Activated CD4-positive, alpha-beta T cell treated with anti-CD3 and anti-CD28 coated beads for 24 hours (primary cell): Measurements from ENCODE around the gene EPHB6.

ENCODE experiments used
- DNase-seq, 2 donors: peaks; one replicate each; pipeline ENCODE4 v3.0.0-alpha.2; 2020; ENCODE audit warnings: low read depth in 2 of 2

The EPHB6 gene, protein sequence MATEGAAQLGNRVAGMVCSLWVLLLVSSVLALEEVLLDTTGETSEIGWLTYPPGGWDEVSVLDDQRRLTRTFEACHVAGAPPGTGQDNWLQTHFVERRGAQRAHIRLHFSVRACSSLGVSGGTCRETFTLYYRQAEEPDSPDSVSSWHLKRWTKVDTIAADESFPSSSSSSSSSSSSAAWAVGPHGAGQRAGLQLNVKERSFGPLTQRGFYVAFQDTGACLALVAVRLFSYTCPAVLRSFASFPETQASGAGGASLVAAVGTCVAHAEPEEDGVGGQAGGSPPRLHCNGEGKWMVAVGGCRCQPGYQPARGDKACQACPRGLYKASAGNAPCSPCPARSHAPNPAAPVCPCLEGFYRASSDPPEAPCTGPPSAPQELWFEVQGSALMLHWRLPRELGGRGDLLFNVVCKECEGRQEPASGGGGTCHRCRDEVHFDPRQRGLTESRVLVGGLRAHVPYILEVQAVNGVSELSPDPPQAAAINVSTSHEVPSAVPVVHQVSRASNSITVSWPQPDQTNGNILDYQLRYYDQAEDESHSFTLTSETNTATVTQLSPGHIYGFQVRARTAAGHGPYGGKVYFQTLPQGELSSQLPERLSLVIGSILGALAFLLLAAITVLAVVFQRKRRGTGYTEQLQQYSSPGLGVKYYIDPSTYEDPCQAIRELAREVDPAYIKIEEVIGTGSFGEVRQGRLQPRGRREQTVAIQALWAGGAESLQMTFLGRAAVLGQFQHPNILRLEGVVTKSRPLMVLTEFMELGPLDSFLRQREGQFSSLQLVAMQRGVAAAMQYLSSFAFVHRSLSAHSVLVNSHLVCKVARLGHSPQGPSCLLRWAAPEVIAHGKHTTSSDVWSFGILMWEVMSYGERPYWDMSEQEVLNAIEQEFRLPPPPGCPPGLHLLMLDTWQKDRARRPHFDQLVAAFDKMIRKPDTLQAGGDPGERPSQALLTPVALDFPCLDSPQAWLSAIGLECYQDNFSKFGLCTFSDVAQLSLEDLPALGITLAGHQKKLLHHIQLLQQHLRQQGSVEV

DNA sequence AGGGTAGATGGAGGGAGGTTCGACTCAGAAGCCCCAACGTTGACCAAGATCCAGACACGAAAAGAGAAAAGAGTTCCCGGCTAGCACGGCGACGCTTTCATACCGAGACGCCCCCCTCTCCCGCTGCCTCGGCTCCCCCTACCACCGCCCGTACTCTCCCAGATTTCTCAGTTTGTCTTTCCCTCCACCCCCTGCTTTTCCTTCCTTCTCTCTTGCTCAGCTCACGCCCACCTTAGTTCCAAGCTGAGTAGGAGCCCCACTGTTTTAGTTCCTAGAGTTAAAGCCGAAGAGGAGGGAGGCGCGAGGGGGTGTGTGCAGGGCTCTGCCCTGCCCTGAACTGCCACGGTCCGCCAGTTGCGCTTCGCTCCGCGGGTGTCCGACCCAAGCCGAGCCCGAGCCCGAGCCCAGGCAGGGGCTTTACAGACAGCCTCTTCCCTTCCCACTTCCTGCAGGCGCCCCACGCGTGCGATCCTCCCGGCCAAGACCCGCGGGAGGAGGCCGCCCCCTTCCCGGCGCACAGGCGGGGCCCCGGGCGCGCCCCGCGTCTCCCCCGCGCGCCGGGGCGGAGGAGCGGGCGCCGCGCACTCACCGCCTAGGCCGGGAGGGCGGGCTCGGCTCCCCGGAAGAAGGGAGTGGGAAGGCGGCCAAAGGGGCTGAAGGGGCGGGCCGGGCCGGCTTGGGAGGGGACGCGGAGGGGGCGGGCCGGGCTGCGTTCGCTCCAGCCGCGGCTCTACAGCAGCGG, at the start of gene EPHB6:
Gene EPHB6 (plus strand): TSS at position 705 of the 742 bp plus-strand sequence. CDS start 8,152 bp downstream, outside the sequence.
- peak; percentile 47 for DNase-seq

DNA sequence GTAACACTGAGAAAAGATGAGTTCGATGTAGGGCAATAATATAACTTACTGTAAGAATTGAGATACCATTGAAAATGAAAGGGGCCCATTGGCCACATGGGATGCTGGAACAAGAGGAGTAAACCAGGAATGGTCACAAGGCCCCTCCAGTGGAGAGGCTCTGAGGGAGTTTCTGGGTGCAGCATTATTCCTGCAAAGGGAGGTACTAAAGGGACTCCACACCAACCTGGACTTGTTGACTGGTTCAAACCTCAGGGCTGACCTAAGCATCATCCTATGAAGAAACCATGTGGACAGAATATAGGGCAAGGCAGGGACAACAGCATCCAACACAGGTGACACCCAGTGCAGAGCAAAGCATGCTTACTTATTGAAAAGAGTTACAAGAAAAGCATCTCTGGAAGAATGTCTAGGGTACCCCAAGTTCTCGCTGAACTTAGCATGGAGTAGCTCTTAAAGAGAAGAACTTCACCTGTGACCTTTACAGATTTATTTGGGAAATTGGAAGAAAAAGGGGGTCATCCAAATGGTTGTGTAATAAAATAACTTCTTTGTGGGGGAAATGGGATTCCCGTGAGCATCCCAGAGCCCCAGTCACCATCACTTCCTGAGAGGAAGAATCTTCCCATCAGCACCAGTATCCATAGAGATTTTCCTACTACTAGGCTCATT, 49.4 kb upstream of the EPHB6 start:
- no peak for DNase-seq

DNA sequence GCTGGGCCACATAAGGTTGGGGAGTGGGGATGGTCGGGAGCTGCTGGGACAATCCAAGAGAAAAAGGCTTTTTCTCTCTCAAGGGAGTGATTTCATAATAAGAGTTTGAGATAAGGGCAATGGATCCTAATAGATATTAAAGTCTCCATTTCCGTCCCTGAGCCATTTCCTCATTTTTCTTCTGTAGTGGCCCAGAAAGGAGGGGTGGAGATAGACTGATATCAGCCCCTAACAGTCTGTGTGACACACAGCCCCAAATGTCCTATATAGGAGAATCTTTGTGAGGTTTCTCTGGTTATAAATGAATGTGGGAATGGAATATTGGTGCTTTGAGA, 48.9 kb upstream of the EPHB6 start:
- no peak for DNase-seq

DNA sequence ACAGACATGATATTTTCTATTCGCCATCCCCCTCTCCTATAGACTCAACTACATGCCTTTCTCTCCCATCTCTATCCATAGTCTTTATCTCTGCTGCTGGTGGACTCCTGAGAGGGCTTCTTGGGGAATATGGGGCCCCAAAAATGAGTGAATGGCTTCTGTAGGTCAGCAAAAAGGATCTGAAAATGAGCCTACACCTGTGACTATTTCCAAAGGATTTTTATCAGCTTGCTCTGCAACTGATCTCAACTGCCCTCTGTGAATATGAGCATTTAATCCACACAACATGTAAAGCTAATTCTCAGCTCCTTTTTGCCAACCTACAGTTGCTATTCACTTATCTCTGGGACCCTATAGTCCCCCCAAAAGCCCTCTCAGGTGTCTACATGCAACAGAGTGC, 47.9 kb upstream of the EPHB6 start:
- no peak for DNase-seq

DNA sequence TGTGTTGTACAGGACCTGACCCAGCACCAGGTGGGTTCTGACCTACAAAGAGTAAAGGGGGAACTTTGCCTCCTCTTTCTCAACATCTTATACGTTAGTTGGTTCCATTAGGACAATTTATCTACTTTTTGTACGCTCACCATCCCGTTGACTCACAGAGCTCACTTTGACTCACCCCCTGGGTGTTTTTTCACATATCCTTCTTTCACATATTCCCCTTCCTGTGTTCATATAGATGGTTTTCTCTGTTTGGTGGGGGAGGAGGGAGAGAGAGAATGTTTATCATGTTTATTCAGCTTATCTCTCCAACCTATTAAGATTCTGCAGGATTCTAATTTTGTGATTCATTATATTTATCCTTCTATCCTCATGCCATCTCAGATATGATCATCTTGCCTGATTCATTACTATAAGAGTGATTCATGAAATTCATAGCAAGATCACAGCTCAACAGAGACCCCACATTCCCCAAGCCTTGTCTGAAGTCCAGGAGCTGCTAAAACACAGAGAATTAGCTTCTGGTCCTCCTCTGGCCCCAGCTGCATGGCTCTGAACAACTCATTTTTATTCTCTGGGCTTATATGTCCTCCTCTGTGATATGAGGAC, 46.9 kb upstream of the EPHB6 start:
- DNase-seq: no peak

DNA sequence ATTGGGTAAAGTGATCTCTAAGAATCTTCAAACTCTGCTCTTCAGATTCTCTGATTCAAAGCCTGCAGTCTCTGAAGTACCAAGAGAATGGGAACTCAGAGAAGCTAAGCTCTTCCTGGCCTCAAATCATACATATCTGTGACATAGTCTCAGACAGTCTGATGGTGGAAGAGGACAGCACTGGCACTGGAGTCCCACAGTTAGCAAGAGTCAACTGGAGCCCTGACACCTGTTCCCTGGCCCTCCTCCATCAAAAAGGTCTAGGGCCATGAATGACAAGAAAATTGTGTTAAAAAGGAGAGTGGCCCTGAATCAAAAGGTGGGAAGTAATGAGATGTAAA, 46.4 kb upstream of the EPHB6 start:
- DNase-seq: no peak

DNA sequence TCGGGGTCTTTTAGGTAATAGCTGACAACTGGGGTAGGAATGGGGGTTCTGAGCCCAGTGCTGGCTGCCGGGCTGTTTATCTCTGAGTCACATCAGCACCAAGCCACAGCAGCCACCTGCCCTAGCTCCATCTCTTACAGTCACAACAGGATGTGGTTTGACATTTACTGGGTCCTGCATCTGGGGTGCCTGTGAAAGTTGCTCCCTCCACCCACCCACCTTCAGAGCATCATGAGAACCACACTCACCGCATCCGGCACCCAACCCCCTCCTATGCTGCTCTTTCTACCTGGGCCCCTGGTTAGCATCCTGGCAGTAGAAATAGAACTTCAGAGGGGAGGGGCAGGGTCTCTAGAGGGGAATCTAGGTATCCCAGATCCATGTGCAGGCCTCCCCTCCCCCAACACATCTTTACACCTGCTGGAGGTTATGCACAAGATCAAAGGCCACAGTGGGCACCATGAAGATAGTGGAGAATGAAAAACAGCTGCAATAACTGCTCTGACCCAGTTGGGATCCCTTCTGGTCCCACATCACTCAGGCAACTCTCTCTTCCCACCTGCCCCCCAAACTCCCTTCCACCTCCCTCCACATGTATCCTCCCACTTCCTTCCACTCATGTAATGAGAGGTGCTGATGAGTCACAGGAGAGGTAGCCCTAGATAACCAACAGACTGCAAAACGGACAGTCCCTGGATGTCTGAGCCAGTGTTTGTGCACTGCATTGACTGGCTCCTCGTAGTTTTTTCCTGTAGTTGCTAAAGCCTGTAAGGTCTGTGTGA, 45.9 kb upstream of the EPHB6 start:
- peak; percentile 85 to 86 for DNase-seq

DNA sequence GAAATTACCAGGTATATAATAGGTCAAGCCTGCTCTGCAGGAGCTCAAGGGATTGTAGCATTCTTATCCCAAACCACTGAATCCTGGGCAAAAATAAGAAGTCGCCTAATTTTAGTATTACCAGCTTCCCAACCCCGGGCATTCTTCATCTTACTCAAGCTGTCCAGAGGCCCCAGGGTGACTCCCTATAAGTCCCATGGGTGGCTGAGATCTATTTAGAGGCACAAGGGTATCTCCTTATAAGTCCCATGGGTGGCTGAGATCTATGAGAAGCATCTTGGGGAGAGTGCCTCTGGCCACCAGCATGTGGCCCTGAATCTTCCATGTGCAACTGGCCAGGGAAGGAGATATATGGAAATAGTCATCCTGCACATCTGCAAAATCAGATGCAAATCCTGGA, 45.2 kb upstream of the EPHB6 start:
- DNase-seq: no peak

DNA sequence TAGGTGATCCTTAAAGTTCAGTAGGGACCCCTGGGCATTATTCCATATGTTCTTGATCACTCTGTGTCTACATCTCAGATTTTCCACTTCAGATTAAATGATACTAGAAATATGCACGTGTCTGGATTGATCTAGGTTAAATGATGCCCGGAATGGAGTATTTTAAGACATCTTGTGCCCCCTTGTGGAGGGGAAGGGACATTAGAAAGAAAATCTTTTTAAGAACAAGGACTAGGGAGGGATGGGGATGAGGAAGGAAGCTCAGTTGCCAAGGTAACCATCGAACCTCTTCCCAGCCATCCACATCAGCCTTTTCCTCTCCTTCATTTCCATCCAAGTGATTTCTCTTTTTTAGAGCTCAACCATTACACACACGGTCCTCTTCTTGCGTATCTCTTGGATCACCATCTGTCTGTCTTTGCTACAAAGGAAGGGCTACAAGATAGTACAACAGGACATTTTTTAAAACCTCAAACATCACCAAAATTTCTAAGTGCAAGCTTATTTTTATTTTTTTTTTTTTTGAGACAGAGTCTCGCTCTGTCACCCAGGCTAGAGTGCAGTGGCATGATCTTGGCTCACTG, 43.6 kb upstream of the EPHB6 start:
- no peak for DNase-seq

DNA sequence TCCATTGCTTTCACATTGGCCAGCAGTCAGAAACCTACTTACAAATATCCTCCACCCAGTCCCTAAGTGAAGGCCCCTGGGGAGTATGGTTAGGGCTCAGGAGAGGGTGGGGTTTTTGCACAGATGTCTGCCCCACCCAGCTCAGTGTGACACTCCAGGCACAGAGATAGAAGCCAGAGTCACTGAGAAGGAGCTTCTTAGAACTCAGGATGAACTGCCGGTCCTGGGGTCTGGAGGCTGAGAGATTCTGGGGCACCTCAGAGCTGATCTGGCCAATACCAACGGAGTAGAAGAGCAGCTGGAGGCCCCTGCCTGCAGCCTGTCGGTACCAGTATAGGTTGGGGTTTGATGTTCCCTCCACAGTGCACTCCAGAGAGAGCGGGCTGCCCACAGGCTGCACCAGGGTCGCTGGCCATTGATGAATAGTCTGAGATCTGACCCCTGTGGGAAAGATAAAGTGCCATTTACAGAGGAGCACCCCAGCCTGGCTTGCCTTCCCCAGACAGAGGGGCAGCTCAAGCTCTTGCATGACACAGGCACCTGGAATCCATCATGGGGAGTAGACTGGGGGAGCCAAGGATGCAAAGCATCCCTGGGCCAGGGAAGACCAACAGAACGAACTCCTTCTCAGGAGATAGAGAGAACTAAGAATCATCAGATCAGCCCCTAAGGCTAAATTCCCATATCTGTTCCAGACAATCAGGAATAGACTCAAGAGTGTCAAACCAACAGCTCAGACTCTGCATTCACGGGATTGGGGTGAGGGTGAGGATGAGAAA, 42.2 kb upstream of the EPHB6 start:
- no peak for DNase-seq

DNA sequence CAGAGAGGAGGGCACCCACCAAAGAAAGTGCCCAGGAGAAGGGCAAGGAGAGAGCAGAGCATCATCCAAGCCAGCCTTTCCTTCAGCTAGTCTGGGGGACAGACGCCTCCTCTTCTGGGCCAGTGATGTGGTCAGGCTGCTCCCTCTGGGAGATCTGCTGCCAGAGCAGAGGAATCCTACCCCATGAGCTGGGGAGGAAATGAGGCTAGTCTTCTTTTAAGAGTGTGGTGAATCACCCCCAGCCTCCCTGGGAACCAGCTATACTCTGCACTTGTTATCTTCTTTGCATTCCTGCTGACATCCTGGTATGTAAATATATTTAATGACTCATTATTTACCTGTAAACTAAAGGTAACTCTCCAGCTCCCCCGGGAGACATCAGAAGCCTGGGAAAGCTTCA, 41.6 kb upstream of the EPHB6 start:
- DNase-seq: no peak

DNA sequence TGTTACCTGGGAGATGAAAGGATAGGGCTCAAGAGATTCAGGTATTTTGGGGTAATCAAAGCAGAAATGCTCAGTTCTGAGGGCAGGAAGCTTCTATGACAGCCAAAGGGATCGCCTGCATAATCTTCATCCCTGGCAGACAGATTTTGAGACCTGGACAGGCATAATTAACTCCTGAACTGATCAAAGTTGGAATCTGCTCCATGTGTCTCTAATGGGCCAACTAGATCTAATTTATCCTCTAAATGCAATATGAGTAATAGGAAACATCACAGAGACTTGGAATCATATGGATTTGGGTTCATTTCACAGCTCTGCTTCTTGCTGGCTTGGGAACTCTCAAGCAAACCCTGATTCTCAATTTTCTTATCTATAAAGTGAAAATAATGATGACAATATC, 41.2 kb upstream of the EPHB6 start:
- no peak for DNase-seq

DNA sequence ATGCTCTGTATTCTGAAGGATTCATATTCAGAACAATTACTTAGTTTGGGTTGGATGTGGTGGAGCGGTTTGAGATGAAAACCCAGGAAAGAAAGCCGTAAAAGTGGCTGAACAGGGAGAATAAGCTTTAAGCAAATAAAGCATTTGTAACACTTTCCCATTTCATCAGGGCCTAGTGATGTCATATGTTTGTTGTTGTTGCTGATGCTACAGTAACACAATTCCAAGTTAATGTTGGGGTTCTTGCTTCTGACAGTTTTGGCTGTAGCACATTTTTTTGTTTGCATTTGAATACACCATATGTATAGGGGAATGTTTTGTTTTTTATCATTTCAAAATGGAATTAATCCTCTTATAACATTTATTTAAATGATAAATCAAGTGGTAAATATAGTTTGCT, 40.4 kb upstream of the EPHB6 start:
- no peak for DNase-seq

DNA sequence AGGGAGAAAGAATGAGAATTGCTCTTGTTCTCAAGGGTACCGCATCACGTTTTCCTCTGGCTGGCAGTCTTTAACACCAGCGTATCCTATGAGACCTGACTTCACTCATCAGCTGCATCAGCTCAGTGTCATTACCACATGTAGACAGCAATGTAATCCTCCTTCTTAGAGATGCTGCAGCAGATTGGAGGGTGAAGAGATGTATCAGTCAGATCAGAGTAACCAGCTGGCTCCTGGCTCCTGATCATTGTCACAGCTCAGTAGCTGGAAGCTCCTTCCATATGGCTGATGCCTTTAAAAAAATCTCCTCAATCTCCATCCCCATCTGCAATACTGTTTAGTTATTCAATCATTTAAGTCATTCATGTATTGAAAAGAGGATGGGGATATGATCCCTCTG, 39.7 kb upstream of the EPHB6 start:
- no peak for DNase-seq

DNA sequence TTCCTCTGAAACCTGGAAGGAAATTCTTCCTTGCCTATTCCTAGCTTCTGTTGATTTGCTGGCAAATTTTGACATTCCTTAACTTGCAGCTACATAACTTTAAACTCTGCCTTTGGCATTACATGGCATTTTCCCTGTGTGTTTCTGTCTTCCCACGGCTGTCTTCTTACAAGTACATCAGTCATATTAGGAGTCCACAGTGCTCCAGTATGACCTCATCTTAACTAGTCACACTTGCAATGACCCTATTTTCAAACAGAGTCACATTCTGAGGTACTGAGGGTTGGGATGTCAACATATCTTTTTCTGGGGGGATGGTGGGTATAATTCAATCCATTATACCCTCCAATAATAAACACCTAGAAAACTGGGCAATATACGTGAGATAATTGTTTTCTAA, 37.4 kb upstream of the EPHB6 start:
- DNase-seq: no peak

DNA sequence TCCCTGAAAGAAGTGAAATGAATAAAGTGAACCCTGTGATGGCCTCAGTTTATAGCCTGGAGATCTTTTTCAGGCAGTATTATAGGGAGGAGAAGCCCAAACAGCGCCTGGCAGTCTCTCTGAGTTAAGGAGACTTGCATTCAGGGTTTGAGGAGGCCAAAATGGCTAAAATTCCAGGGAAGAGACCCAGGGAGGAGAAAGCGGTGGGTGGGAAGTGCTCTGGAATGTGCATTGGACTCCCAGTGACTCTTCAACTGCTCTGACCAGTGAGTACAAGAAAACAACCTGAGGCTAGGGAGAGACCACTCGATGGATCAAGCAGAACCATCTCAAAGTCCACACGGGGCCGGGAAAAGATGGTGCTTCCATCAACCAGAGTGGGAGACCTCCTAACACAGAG, 35.3 kb upstream of the EPHB6 start:
- no peak for DNase-seq

DNA sequence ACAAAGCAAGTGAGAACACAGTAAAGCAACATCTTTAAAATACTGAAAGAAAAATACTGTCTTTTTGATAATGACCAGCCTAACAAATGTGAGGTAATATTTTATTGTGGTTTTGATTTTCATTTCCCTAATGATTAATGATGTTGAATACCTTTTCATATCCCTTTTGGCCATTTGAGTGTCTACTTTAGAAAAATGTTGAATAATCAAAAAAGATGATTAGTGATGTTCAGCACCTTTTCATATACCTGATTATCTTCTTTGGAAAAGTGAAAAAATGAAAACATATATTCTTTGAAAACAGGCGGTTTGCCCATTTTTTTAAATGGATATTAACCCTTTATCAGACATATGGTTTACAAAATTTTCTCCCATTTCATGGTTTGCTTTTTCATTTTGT, 32.2 kb upstream of the EPHB6 start:
- no peak for DNase-seq

DNA sequence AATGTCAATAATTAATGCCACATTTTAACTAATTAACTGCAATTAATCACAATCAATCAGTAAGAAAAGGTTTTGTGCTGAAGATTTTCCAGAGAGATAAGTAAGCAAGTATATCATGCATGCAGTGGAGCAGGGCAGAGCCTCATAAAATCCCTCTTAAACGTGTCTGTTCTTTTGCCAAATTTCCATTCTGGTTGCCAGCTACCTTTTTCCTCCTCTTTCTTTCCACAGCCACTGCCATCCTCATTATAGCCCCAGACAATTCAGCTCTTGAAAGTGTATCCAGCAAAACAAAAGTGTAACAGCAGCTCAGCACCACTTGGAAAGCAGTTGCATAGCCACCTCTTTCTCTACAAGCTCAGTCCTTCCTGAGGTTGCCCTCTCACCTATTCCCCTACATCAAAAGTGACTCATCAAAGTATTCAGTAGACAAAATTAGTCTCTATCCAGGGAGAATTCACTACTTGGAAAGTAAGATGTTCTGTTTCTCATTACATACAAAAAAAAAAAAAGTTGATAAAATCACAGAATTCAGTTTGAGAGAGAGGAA, 26.9 kb upstream of the EPHB6 start:
- DNase-seq: no peak

DNA sequence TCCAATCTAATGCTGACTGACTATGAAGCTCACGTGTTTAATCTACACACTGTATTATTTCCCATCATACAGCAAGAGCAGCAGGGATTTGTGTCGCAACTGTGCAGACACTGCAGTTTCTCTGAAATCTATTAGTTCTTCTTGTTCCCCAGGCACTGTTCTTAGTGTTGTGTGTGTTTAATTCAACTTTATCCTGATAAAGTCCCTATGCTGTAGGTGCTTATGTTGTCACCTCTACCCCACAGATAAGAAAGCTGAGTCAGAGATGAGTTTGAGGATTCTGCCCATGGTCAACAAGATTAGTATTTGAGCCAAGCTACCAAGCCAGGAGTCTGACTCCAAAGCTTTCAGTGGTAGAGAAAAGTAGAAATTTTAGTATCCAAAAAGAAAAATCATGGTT, 22.5 kb upstream of the EPHB6 start:
- DNase-seq: no peak
